GM23248 (cell line): ENCODE results near the gene SERPINH1. TPM values are rescaled to one million over a fixed set of nuclear protein-coding genes. Genes with fewer than 3 reads are reported as not detected.
A peak's percentile ranks its signal among the peaks of the same experiment; 100 is the strongest.

Experiments
- DNase-seq: peaks from one replicate; pipeline ENCODE4 v3.0.0-alpha.2; 2015
- H2AFZ ChIP-seq: fragments of 200-600 bp; sonication (generic); 2 replicates; pipeline ENCODE4 v1.6.1; 2016; ENCODE audit warnings: antibody characterized with exemption
- H3F3A ChIP-seq: fragments of 200-600 bp; sonication (generic); 2 replicates; pipeline ENCODE4 v1.6.1; 2016; ENCODE audit warnings: mild to moderate bottlenecking, antibody characterized with exemption, mixed run types; ENCODE audit not compliant: insufficient read depth
- H3K27ac ChIP-seq: fragments of 200-600 bp; sonication (generic); 2 replicates; pipeline ENCODE4 v1.5.1; 2016; ENCODE audit warnings: mild to moderate bottlenecking
- H3K27me3 ChIP-seq: fragments of 200-600 bp; sonication (generic); replicated peaks from 2 replicates; pipeline ENCODE4 v1.6.1; 2016; ENCODE audit warnings: mild to moderate bottlenecking; ENCODE audit not compliant: insufficient read depth
- H3K36me3 ChIP-seq: fragments of 200-600 bp; sonication (generic); 2 replicates; pipeline ENCODE4 v1.6.1; 2016; ENCODE audit warnings: low read depth, mild to moderate bottlenecking
- H3K4me1 ChIP-seq: fragments of 200-600 bp; sonication (generic); 2 replicates; pipeline ENCODE4 v1.6.1; 2016; ENCODE audit warnings: mild to moderate bottlenecking; ENCODE audit not compliant: insufficient read depth
- H3K4me2 ChIP-seq: fragments of 200-600 bp; sonication (generic); one replicate; pipeline ENCODE4 v1.6.1; 2016; ENCODE audit warnings: mild to moderate bottlenecking; ENCODE audit not compliant: unreplicated experiment
- H3K4me3 ChIP-seq: fragments of 200-600 bp; sonication (generic); 2 replicates; pipeline ENCODE4 v1.5.1; 2016; ENCODE audit warnings: mild to moderate bottlenecking
- H3K79me2 ChIP-seq: fragments of 200-600 bp; sonication (generic); 2 replicates; pipeline ENCODE4 v1.6.1; 2016; ENCODE audit warnings: mild to moderate bottlenecking; ENCODE audit not compliant: insufficient read depth
- H3K9ac ChIP-seq: fragments of 200-600 bp; sonication (generic); 2 replicates; pipeline ENCODE4 v1.6.1; 2016; ENCODE audit warnings: mild to moderate bottlenecking
- H3K9me2 ChIP-seq: fragments of 200-600 bp; sonication (generic); 2 replicates; pipeline ENCODE4 v1.6.1; 2016; ENCODE audit warnings: mixed run types, mild to moderate bottlenecking, moderate library complexity; ENCODE audit not compliant: insufficient read depth
- H3K9me3 ChIP-seq: fragments of 200-600 bp; sonication (generic); one replicate; pipeline ENCODE4 v1.6.1; 2017; ENCODE audit warnings: low read depth
- H4K20me1 ChIP-seq: fragments of 200-600 bp; sonication (generic); 2 replicates; pipeline ENCODE4 v1.6.0; 2016; ENCODE audit not compliant: insufficient read depth
- EZH2 ChIP-seq: fragments of 200-600 bp; sonication (generic); IDR thresholded peaks from 2 replicates; pipeline ENCODE4 v1.6.1; 2018; ENCODE audit warnings: antibody characterized with exemption, mild to moderate bottlenecking; ENCODE audit not compliant: insufficient read depth, poor library complexity, severe bottlenecking
- EZH2phosphoT487 ChIP-seq: fragments of 200-600 bp; sonication (generic); IDR thresholded peaks from 2 replicates; pipeline ENCODE4 v1.6.1; 2018; ENCODE audit warnings: antibody characterized with exemption, moderate library complexity, mild to moderate bottlenecking, low read depth; ENCODE audit not compliant: insufficient read depth
- WGBS, 2 experiments: methylation state at CpG; one replicate each; pipeline ENCODE4 v1.1.6; 2015 to 2017; ENCODE audit warnings: low lambda C conversion rate in 2 of 2, low coverage in 1 of 2; ENCODE audit errors: missing lambda C conversion rate in 2 of 2; 5-methylcytosine and 5-hydroxymethylcytosine counted together
- in situ Hi-C: fragments of 300-500 bp; cut with MboI; formaldehyde crosslinking; loops from 2 replicates; pipeline ENCODE4 v1.15.0; 2020
- polyA plus RNA-seq: library from polyadenylated mRNA; unstranded; fragments of >200 nt; fragmentation: Nextera tagmentation; extraction: Ambion mirVana; gene quantifications from 2 replicates; pipeline ENCODE4 v1.2.1, GENCODE V29; 2016
- total RNA-seq: library from RNA; depleted of rRNA; stranded (reverse); fragments of >200 nt; shearing (Covaris generic); gene quantifications from 2 replicates; pipeline ENCODE4 v1.2.3, GENCODE V29; 2014

The SERPINH1 gene
- total and polyA plus RNA-seq, 2 experiments from 2014 or later = 520 to 1,872 TPM

DNA sequence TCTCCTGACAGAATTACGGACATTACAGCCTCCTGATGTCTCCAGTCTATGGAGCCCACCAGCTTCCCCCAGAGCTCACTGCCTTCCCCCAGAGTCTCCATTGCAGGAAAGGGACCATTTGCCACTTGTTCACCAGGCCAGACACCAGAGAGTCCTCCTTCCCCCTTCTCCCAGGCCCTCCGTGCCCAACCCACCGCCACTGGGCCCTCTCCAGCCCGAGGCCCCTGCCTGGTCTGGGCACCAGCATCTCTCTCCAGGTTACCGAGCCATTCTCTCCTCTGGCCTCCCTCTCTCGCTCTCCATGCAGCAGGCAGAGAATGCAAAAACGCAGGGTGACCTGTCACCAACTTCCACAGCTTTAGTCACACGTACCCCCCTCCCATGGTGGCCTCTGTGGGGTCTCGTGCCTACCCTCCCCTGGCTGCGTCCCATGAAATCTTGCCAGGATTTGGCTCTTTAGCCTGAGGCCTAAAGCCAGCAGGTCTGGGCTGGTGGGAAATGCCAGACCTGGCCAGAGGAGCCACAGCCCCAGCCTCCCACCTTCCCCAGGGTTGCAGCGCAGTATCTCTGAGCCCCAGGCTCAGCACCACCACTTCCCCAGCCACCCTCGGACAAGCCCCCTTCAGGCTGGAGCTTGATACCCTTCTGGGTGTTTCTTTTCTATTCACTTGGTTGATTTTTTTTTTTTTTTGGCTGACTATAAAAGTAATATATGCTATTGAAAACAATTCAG, 6.8 kb upstream of the SERPINH1 start:
- Histone ChIP-seq H4K20me1 (no peaks in the 10 kb centered on the region), H3F3A (peaks cover 40% of the 10 kb centered on the region), H3K9me2 (no peaks in the 10 kb centered on the region), H3K36me3 (no peaks in the 10 kb centered on the region), H3K4me3 (peak overlapping the region; percentile 35; the same call in 1 of the 2 replicates), H3K4me1 (peaks cover 45% of the 10 kb centered on the region), H2AFZ (peak overlapping the region; percentile 73), H3K9me3 (no peaks in the 10 kb centered on the region), H3K9ac (peak overlapping the region; percentile 75), H3K27ac (peak overlapping the region; percentile 86), H3K79me2 (no peaks in the 10 kb centered on the region), H3K4me2 (peak overlapping the region; percentile 55), H3K27me3 (no peaks in the 10 kb centered on the region)
- DNase-seq = no peak
- in situ Hi-C loops = no loop called here
- WGBS, 2 experiments = 65 to 67% methylated on average over 12 of the region's 12 CpGs
- no peak for TF ChIP-seq EZH2
- no peak for TF ChIP-seq EZH2phosphoT487

DNA sequence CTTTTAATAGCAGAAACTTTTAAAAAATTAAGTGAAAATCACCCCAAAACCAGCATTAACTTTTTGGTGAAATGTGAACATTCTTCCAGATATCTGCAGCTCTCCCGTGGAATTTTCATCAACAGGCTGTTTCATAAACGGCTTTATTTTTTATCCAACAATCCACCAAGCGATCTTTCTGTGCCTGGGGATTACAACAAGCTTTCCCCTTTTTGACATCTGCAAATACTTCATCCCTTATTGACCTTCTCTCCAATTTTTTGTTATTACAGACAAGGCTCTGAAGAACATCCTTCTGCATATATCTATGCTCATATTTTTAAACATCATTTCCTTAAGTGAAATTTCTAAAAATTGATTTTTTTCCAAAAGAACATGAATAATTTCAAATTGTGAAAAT, 5.8 kb upstream of the SERPINH1 start:
- Histone ChIP-seq H3K4me3 (no peak overlapping the region), H4K20me1 (no peaks in the 10 kb centered on the region), H3K36me3 (no peaks in the 10 kb centered on the region), H3K79me2 (no peaks in the 10 kb centered on the region), H3K4me1 (peaks cover 55% of the 10 kb centered on the region), H3K9me2 (no peaks in the 10 kb centered on the region), H3K27ac (no peak overlapping the region), H3F3A (peaks cover 50% of the 10 kb centered on the region), H3K9me3 (no peaks in the 10 kb centered on the region), H2AFZ (no peak overlapping the region), H3K27me3 (no peaks in the 10 kb centered on the region), H3K4me2 (no peak overlapping the region), H3K9ac (no peak overlapping the region)
- 16 to 21% methylated on average over 3 of the region's 3 CpGs for WGBS, 2 experiments
- DNase-seq = no peak
- TF ChIP-seq EZH2 (no peak), EZH2phosphoT487 (no peak)
- in situ Hi-C loops = no loop called here

DNA sequence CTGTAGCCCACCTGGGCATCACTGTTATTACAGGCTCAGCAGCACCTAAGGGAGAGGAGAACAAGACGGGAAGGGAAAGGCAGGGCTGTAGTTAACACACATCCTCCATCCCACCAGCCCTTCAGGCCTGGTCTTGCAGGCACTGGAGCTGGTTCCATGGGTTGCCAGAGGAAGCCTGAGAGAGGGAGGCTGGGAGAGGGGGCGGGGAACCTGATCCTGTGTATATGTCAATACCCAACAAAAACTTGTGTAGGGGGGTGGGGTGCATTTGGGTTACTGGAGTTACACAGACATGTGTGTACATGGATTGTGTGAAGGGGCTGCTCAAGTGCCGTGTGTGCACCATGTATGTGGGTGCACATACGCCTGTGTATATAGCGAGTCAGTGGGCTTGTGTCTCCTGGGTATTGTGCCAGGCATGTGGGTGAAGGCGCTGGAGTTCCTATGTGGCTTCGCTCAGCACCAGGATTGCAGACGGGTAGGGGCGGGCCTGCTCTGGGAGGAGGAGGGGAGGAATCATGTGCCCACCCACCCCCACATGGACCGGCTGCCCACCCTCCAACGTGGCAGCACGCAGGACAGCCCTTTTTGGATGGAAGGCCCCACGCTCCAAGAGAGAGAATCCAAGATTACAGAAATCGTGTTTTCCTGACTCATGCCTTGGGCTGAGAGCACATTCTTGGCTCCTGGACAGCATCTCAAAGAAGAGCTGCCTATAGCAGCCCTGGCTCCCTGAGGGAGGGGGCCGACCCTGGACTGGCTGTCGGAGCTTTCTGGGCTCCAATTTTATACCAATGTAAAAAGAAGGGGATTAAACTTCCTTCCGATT, 4.2 kb upstream of the SERPINH1 start:
- Histone ChIP-seq H3K79me2 (peaks cover 10% of the 10 kb centered on the region), H2AFZ (peak overlapping the region; percentile 75), H3K27ac (peak overlapping the region; percentile 98), H4K20me1 (no peaks in the 10 kb centered on the region), H3K9me2 (no peaks in the 10 kb centered on the region), H3K9me3 (no peaks in the 10 kb centered on the region), H3K9ac (peak overlapping the region; percentile 78), H3K4me2 (peak overlapping the region; percentile 73), H3K27me3 (no peaks in the 10 kb centered on the region), H3F3A (peaks cover 55% of the 10 kb centered on the region), H3K4me1 (peaks cover 60% of the 10 kb centered on the region), H3K36me3 (no peaks in the 10 kb centered on the region), H3K4me3 (peak overlapping the region; percentile 51)
- in situ Hi-C loops = no loop called here
- 7 to 12% methylated on average over 12 to 17 of the region's 17 CpGs for WGBS, 2 experiments
- DNase-seq = peak; percentile 97
- TF ChIP-seq EZH2phosphoT487 (no peak), EZH2 (no peak)

DNA sequence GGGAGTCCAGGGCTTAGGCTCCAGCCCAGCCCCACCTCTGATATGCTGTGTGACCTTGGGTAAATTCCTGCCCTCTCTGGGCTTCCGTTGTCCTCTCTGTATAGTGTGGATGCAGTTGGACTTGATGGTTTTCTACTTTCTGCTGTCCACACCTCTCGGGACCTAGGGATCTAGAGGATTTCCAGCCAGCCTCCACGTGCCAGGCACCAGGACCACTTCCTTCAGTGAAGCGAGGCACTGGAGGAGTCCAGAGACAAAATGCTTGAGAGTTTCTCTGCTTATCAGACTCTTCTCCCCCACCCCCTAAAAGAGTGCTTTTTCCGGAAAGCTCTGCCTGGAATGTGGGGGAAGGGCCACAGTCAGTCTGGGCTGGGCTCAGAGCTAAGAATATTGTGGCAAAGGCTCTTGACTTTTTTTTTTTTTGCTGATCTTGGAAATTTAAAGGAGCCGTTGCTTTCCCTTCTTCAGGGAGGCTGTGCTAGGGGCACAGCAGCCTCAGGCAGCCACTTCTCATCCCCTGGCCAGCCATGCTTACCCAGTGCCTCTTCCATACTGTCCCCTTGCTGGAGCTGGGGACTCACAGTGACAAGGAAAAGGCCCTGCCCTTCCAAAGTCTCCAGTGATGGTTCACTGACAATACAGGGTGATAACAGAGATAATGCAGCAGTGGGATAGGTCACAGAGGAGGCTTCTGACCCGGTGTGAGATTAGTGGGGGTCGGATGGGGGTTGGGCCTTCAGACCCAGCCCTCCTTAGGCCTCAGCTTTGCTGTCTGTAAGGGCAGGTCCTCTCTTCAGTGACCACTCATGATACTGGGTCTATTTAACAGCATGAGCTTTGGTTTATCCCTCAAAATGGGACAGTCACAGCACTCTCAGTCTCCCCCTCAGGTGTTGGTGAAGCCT, 2.9 kb upstream of the SERPINH1 start:
- in situ Hi-C loops = no loop called here
- Histone ChIP-seq H3K79me2 (peaks cover 23% of the 10 kb centered on the region), H3K27ac (peak overlapping the region; percentile 98), H3K9ac (peak overlapping the region; percentile 78), H2AFZ (peak overlapping the region; percentile 75), H3K4me3 (peak overlapping the region; percentile 51), H3K4me2 (peak overlapping the region; percentile 73), H3K9me2 (no peaks in the 10 kb centered on the region), H3K36me3 (no peaks in the 10 kb centered on the region), H3F3A (peaks cover 59% of the 10 kb centered on the region), H4K20me1 (no peaks in the 10 kb centered on the region), H3K27me3 (no peaks in the 10 kb centered on the region), H3K4me1 (peaks cover 56% of the 10 kb centered on the region), H3K9me3 (no peaks in the 10 kb centered on the region)
- WGBS, 2 experiments = 3 to 11% methylated on average over 8 of the region's 8 CpGs
- TF ChIP-seq EZH2phosphoT487 = no peak
- no peak for TF ChIP-seq EZH2
- peak; percentile 78 for DNase-seq
